GM12878 (cell line): ENCODE measurements around the gene PPP1R36. TPM values are rescaled to one million over a fixed set of nuclear protein-coding genes. Genes with fewer than 3 reads are reported as not detected.

ENCODE experiments used
- ATAC-seq: fragments of 200-7000 bp; cut with Tn5 transposase; 3 replicates; pipeline ENCODE4 v1.9.1; 2020; ENCODE audit warnings: mild to moderate bottlenecking, moderate library complexity
- BruUV-seq: library from RNA; stranded (reverse); fragments of 400-500 nt; replicated peaks from 2 replicates; lab custom pipeline; 2021; lab: Mats Ljungman, UMichigan
- CTCF ChIA-PET: fragments of 300-600 bp; sonication (Branson Sonifier 250); formaldehyde crosslinking; extraction: SDS; loops from one replicate; lab custom pipeline; 2021; ENCODE audit warnings: inconsistent platforms; lab: Yijun Ruan, JAX
- POLR2A ChIA-PET: fragments of 350-600 bp; formaldehyde crosslinking; extraction: SDS; loops from one replicate; lab custom pipeline; 2021; ENCODE audit warnings: inconsistent platforms; lab: Charles Lee
- RAD21 ChIA-PET: fragments of 300-600 bp; sonication (Branson Sonifier 250); formaldehyde crosslinking; loops from one replicate; lab custom pipeline; 2023; ENCODE audit warnings: antibody characterized with exemption; ENCODE audit not compliant: unreplicated experiment; lab: Charles Lee
- SMC1A ChIA-PET: fragments of 300-600 bp; sonication (Branson Sonifier 250); formaldehyde crosslinking; loops from one replicate; lab custom pipeline; 2023; ENCODE audit not compliant: unreplicated experiment, uncharacterized antibody; lab: Charles Lee
- DNase-seq: peaks from one replicate; pipeline ENCODE4 v3.0.0-alpha.2; 2011; ENCODE audit warnings: low read depth, low spot score
- FAIRE-seq: peaks from 3 replicates; lab custom pipeline; 2011; peaks lifted over from hg19 to GRCh38; lab: Jason Lieb, UNC
- H2AFZ ChIP-seq: 2 replicates; pipeline ENCODE4 v1.6.0; 2011; ENCODE audit warnings: low read depth, low read length, control low read depth; ENCODE audit not compliant: control insufficient read depth
- H3K27ac ChIP-seq: 2 replicates; pipeline ENCODE4 v1.5.1; 2011; ENCODE audit warnings: control low read depth; ENCODE audit not compliant: control insufficient read depth, insufficient read depth
- H3K27me3 ChIP-seq, 2 experiments: replicated peaks in 1 of 2; 2 replicates each; pipeline versions ENCODE4 v1.6.0 to v1.6.1; 2011; ENCODE audit warnings: low read length in 1 of 2; ENCODE audit not compliant: control insufficient read depth in 2 of 2, insufficient read depth in 2 of 2
- H3K36me3 ChIP-seq, 2 experiments: 2 replicates each; pipeline ENCODE4 v1.5.1; 2011; ENCODE audit warnings: low read length in 1 of 2; ENCODE audit not compliant: control insufficient read depth in 2 of 2, insufficient read depth in 2 of 2
- H3K4me1 ChIP-seq: 2 replicates; pipeline ENCODE4 v1.6.1; 2011; ENCODE audit warnings: mild to moderate bottlenecking, low read length, moderate library complexity, mixed read lengths; ENCODE audit not compliant: control insufficient read depth, insufficient read depth
- H3K4me2 ChIP-seq: 2 replicates; pipeline ENCODE4 v1.6.0; 2011; ENCODE audit warnings: control low read depth; ENCODE audit not compliant: control insufficient read depth, insufficient read depth
- H3K4me3 ChIP-seq: fragments of 200-600 bp; sonication (generic); 2 replicates; pipeline ENCODE4 v1.5.1; 2016
- H3K79me2 ChIP-seq: 2 replicates; pipeline ENCODE4 v1.6.0; 2011; ENCODE audit warnings: low read length; ENCODE audit not compliant: control insufficient read depth, insufficient read depth
- H3K9ac ChIP-seq: 2 replicates; pipeline ENCODE4 v1.8.0; 2011; ENCODE audit warnings: low read length, control low read depth, mixed read lengths; ENCODE audit not compliant: control insufficient read depth, insufficient read depth
- H3K9me3 ChIP-seq: replicated peaks from 3 replicates; pipeline ENCODE4 v1.5.1; 2011; ENCODE audit warnings: mild to moderate bottlenecking, low read length; ENCODE audit not compliant: control insufficient read depth, insufficient read depth
- H4K20me1 ChIP-seq: 2 replicates; pipeline ENCODE4 v1.6.0; 2011; ENCODE audit not compliant: control insufficient read depth, insufficient read depth
- BCL11A ChIP-seq: IDR thresholded peaks from 2 replicates; pipeline ENCODE4 v1.6.1; 2011; ENCODE audit warnings: low read depth, low read length
- BMI1 ChIP-seq: fragments of 450-650 bp; IDR thresholded peaks from 2 replicates; pipeline ENCODE4 v1.6.1; 2016; ENCODE audit warnings: mild to moderate bottlenecking, moderate library complexity, borderline replicate concordance
- EGR1 ChIP-seq, 2 experiments: IDR thresholded peaks; 1 replicate in 1 of 2; 2 replicates in 1 of 2; pipeline ENCODE4 v1.6.1; 2011 to 2012; ENCODE audit warnings: low read depth in 2 of 2, low read length in 2 of 2, borderline replicate concordance in 1 of 2, mild to moderate bottlenecking in 1 of 2, moderate library complexity in 1 of 2
- HCFC1 ChIP-seq: fragments of 150-350 bp; IDR thresholded peaks from 2 replicates; pipeline ENCODE4 v1.6.1; 2014; ENCODE audit warnings: low read length
- SIX5 ChIP-seq: IDR thresholded peaks from 2 replicates; pipeline ENCODE4 v1.6.1; 2011; ENCODE audit warnings: mild to moderate bottlenecking, low read depth, low read length, moderate library complexity; ENCODE audit not compliant: severe bottlenecking
- SMC3 ChIP-seq: IDR thresholded peaks from 2 replicates; pipeline ENCODE4 v1.6.1; 2011; ENCODE audit warnings: low read length, improper control_type of control experiment, borderline replicate concordance
- SREBF1 ChIP-seq: IDR thresholded peaks from 2 replicates; pipeline ENCODE4 v1.6.1; 2012; ENCODE audit warnings: mild to moderate bottlenecking, low read length
- ZBED1 ChIP-seq: IDR thresholded peaks from 2 replicates; pipeline ENCODE4 v1.6.1; 2016; ENCODE audit warnings: borderline replicate concordance
- ZNF622 ChIP-seq: fragments of 450-650 bp; IDR thresholded peaks from 2 replicates; pipeline ENCODE4 v1.6.1; 2017; ENCODE audit warnings: mild to moderate bottlenecking, inconsistent platforms
- WGBS: methylation state at CpG from one replicate; pipeline ENCODE4 v1.1.6; 2016; ENCODE audit warnings: low lambda C conversion rate; ENCODE audit not compliant: insufficient replicate concordance, insufficient coverage; ENCODE audit errors: missing lambda C conversion rate; 5-methylcytosine and 5-hydroxymethylcytosine counted together
- in situ Hi-C: fragments of 300-500 bp; cut with MboI; formaldehyde crosslinking; loops from 9 replicates; pipeline ENCODE4 v1.14.3; 2018; ENCODE audit warnings: mixed read lengths
- intact Hi-C: fragments of 100-400 bp; cut with micrococcal nuclease; formaldehyde crosslinking; loops from one replicate; pipeline ENCODE4 v1.14.2; 2022; ENCODE audit not compliant: unreplicated experiment
- polyA plus RNA-seq, 11 experiments: library from polyadenylated mRNA; depleted of rRNA in 4 of 11; unstranded in 6 of 11; stranded (reverse) in 5 of 11; fragments of >200 nt; fragmentation: Nextera tagmentation in 4 of 11; fragmentation: Illumina TruSeq in 1 of 11; extraction: Ambion mirVana in 4 of 11; extraction: Trizol in 1 of 11; gene quantifications; 1 replicate in 1 of 11; 2 replicates in 10 of 11; pipeline versions ENCODE4 v1.2.1 to v1.2.3, GENCODE V29; 2011 to 2016; ENCODE audit warnings: inconsistent platforms in 2 of 11, missing spikeins in 2 of 11, low read depth in 1 of 11
- total RNA-seq, 4 experiments: library from RNA; depleted of rRNA in 3 of 4; stranded (reverse); fragments of >200 nt in 3 of 4; fragmentation: Illumina TruSeq in 1 of 4; extraction: Trizol in 1 of 4; gene quantifications; 2 replicates each; pipeline versions ENCODE4 v1.2.1 to v1.2.3, GENCODE V29; 2013 to 2021
- TF ChIP-seq, protein P1 (sequence below): fragments of 450-650 bp; IDR thresholded peaks from 2 replicates; pipeline ENCODE4 v1.6.1; 2016; ENCODE audit warnings: mild to moderate bottlenecking, moderate library complexity, borderline replicate concordance
- TF ChIP-seq, protein P2 (sequence below): IDR thresholded peaks from 2 replicates; pipeline ENCODE4 v1.6.1; 2012; ENCODE audit warnings: improper control_type of control experiment, low read depth, low read length; ENCODE audit not compliant: insufficient replicate concordance
- TF ChIP-seq, protein P3 (sequence below), 3 experiments: IDR thresholded peaks in 2 of 3; conservative IDR thresholded peaks in 1 of 3; 2 replicates each; pipeline ENCODE4 v1.5.1; 2011; ENCODE audit warnings: low read depth in 3 of 3, low read length in 3 of 3, mild to moderate bottlenecking in 3 of 3, control low read depth in 2 of 3, moderate library complexity in 2 of 3, inconsistent platforms in 1 of 3, mixed read lengths in 1 of 3; ENCODE audit not compliant: control insufficient read depth in 2 of 3, insufficient read depth in 1 of 3; ENCODE audit errors: extremely low read depth in 1 of 3

Gene PPP1R36
- total and polyA plus RNA-seq, 10 of the 15 experiments (the other 5 are each of a cell fraction or from before 2014, with no cell fraction given): 0.12 to 0.13 TPM; not detected in 8

DNA sequence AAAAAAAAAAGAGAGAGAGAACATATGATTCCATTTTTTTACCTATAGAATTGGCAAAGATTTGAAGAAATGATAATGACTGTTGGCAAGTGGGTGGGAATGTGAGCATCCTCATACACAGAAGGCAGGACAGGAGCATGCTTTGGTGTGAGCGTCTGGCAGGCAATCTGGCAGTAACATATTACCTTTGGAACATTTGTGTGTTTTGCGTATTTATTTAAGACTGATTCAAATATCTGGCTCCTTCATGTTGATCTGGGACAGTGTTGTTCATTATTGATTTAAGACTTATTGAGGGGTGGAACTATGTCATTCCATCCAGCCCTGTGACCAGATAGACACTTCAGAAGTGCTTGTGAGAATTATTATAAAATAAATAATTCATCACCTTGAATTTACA, 53.1 kb downstream of the PPP1R36 start (continued):
- TF ChIP-seq, protein P1, sequence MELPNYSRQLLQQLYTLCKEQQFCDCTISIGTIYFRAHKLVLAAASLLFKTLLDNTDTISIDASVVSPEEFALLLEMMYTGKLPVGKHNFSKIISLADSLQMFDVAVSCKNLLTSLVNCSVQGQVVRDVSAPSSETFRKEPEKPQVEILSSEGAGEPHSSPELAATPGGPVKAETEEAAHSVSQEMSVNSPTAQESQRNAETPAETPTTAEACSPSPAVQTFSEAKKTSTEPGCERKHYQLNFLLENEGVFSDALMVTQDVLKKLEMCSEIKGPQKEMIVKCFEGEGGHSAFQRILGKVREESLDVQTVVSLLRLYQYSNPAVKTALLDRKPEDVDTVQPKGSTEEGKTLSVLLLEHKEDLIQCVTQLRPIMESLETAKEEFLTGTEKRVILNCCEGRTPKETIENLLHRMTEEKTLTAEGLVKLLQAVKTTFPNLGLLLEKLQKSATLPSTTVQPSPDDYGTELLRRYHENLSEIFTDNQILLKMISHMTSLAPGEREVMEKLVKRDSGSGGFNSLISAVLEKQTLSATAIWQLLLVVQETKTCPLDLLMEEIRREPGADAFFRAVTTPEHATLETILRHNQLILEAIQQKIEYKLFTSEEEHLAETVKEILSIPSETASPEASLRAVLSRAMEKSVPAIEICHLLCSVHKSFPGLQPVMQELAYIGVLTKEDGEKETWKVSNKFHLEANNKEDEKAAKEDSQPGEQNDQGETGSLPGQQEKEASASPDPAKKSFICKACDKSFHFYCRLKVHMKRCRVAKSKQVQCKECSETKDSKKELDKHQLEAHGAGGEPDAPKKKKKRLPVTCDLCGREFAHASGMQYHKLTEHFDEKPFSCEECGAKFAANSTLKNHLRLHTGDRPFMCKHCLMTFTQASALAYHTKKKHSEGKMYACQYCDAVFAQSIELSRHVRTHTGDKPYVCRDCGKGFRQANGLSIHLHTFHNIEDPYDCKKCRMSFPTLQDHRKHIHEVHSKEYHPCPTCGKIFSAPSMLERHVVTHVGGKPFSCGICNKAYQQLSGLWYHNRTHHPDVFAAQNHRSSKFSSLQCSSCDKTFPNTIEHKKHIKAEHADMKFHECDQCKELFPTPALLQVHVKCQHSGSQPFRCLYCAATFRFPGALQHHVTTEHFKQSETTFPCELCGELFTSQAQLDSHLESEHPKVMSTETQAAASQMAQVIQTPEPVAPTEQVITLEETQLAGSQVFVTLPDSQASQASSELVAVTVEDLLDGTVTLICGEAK: no peak
- TF ChIP-seq SMC3 (no peak), SREBF1 (no peak), BCL11A (no peak), SIX5 (no peak)

DNA sequence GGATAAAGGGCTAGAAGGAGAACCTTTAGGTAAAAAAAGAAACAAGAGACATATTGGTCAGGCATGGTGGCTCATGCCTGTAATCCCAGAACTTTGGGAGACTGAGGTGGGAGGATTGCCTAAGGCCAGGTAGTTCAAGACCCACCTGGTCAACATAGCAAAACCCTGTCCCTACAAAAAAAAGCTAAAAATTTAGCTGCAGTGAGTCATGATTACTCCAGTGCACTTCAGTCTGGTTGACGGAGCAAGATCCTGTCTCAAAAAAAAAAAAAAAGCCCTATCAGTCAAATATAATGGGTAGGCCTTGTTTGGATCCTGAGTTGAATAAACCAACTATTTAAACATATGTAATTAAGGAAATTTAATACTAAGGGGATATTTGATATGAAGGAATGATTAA, 54.2 kb downstream of the PPP1R36 start:
- FAIRE-seq (no peak), ATAC-seq (no peak), DNase-seq (no peak)
- no TSS peak for BruUV-seq
- no peaks in the 10 kb centered on the region for H3K79me2 ChIP-seq
- H4K20me1 ChIP-seq: no peaks in the 10 kb centered on the region
- no peak overlapping the region for H3K27ac ChIP-seq
- H3K4me3 ChIP-seq: no peak overlapping the region
- no peaks in the 10 kb centered on the region for H3K4me1 ChIP-seq
- ChIA-PET RAD21 (no interaction called here), POLR2A (no interaction called here), SMC1A (no interaction called here), CTCF (no interaction called here)
- intact Hi-C loops: no loop called here
- 73% methylated on average over 1 of the region's 1 CpG for WGBS
- no peaks in the 10 kb centered on the region for H3K36me3 ChIP-seq
- no peak overlapping the region for H3K9ac ChIP-seq
- no peak overlapping the region for H3K4me2 ChIP-seq
- H3K27me3 ChIP-seq: peaks cover 2% of the 10 kb centered on the region in 2 experiments; a peak in 1 of 4 replicates
- H2AFZ ChIP-seq: no peak overlapping the region
- in situ Hi-C loops: no loop called here
- H3K9me3 ChIP-seq: no peaks in the 10 kb centered on the region
- TF ChIP-seq HCFC1: no peak
- TF ChIP-seq ZNF622: no peak
- TF ChIP-seq ZBED1: no peak
- no peak for TF ChIP-seq BMI1
- no peak for TF ChIP-seq EGR1 (IDR thresholded peaks at IDR 0.05; ENCODE audit: borderline replicate concordance in 1 of 2, low read depth in 2 of 2, low read length in 2 of 2)
- TF ChIP-seq, protein P2, sequence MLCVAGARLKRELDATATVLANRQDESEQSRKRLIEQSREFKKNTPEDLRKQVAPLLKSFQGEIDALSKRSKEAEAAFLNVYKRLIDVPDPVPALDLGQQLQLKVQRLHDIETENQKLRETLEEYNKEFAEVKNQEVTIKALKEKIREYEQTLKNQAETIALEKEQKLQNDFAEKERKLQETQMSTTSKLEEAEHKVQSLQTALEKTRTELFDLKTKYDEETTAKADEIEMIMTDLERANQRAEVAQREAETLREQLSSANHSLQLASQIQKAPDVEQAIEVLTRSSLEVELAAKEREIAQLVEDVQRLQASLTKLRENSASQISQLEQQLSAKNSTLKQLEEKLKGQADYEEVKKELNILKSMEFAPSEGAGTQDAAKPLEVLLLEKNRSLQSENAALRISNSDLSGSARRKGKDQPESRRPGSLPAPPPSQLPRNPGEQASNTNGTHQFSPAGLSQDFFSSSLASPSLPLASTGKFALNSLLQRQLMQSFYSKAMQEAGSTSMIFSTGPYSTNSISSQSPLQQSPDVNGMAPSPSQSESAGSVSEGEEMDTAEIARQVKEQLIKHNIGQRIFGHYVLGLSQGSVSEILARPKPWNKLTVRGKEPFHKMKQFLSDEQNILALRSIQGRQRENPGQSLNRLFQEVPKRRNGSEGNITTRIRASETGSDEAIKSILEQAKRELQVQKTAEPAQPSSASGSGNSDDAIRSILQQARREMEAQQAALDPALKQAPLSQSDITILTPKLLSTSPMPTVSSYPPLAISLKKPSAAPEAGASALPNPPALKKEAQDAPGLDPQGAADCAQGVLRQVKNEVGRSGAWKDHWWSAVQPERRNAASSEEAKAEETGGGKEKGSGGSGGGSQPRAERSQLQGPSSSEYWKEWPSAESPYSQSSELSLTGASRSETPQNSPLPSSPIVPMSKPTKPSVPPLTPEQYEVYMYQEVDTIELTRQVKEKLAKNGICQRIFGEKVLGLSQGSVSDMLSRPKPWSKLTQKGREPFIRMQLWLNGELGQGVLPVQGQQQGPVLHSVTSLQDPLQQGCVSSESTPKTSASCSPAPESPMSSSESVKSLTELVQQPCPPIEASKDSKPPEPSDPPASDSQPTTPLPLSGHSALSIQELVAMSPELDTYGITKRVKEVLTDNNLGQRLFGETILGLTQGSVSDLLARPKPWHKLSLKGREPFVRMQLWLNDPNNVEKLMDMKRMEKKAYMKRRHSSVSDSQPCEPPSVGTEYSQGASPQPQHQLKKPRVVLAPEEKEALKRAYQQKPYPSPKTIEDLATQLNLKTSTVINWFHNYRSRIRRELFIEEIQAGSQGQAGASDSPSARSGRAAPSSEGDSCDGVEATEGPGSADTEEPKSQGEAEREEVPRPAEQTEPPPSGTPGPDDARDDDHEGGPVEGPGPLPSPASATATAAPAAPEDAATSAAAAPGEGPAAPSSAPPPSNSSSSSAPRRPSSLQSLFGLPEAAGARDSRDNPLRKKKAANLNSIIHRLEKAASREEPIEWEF: no peak
- TF ChIP-seq, protein P3, sequence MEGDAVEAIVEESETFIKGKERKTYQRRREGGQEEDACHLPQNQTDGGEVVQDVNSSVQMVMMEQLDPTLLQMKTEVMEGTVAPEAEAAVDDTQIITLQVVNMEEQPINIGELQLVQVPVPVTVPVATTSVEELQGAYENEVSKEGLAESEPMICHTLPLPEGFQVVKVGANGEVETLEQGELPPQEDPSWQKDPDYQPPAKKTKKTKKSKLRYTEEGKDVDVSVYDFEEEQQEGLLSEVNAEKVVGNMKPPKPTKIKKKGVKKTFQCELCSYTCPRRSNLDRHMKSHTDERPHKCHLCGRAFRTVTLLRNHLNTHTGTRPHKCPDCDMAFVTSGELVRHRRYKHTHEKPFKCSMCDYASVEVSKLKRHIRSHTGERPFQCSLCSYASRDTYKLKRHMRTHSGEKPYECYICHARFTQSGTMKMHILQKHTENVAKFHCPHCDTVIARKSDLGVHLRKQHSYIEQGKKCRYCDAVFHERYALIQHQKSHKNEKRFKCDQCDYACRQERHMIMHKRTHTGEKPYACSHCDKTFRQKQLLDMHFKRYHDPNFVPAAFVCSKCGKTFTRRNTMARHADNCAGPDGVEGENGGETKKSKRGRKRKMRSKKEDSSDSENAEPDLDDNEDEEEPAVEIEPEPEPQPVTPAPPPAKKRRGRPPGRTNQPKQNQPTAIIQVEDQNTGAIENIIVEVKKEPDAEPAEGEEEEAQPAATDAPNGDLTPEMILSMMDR (IDR thresholded peaks at IDR 0.05 in 2 of 3, conservative IDR thresholded peaks at IDR 0.05 in 1 of 3; ENCODE audit: control insufficient read depth in 2 of 3, extremely low read depth in 1 of 3, insufficient read depth in 1 of 3, low read depth in 3 of 3, low read length in 3 of 3): no peak
